H1 (cell line): ENCODE data around the gene GABRG3. TPM values are rescaled to one million over a fixed set of nuclear protein-coding genes. Genes with fewer than 3 reads are reported as not detected.

Source experiments
- ATF3 ChIP-seq: IDR thresholded peaks from 2 replicates; pipeline ENCODE4 v1.6.1; 2011; ENCODE audit warnings: low read depth, mild to moderate bottlenecking, low read length; ENCODE audit not compliant: insufficient read depth
- CEBPB ChIP-seq: IDR thresholded peaks from 2 replicates; pipeline ENCODE4 v1.6.1; 2012; ENCODE audit warnings: low read depth, low read length
- GTF2F1 ChIP-seq: IDR thresholded peaks from 2 replicates; pipeline ENCODE4 v1.6.1; 2012; ENCODE audit warnings: low read depth, low read length, improper control_type of control experiment, borderline replicate concordance
- HDAC6 ChIP-seq: IDR thresholded peaks from one replicate; pipeline ENCODE4 v1.7.1; 2012; ENCODE audit warnings: low read depth, mild to moderate bottlenecking, inconsistent platforms, low read length, moderate library complexity
- RFX5 ChIP-seq: IDR thresholded peaks from 2 replicates; pipeline ENCODE4 v1.6.1; 2011; ENCODE audit warnings: low read depth, low read length, improper control_type of control experiment, borderline replicate concordance
- TAF7 ChIP-seq: optimal IDR thresholded peaks from 2 replicates; pipeline ENCODE3; 2011; ENCODE audit warnings: low read depth, mild to moderate bottlenecking, inconsistent platforms, low read length, moderate library complexity, borderline replicate concordance
- USF2 ChIP-seq: IDR thresholded peaks from 2 replicates; pipeline ENCODE4 v1.6.1; 2011; ENCODE audit warnings: low read length, improper control_type of control experiment
- polyA plus RNA-seq, 7 experiments: library from polyadenylated mRNA; depleted of rRNA in 3 of 7; stranded (reverse) in 5 of 7; unstranded in 2 of 7; fragments of >200 nt in 5 of 7; fragments of 200-250 nt in 2 of 7; gene quantifications; 1 replicate in 5 of 7; 2 replicates in 1 of 7; 4 replicates in 1 of 7; pipeline versions ENCODE4 v1.2.1 to v1.2.3, GENCODE V29; 2011 to 2013; ENCODE audit warnings: missing spikeins in 2 of 7, mixed read lengths in 2 of 7
- total RNA-seq: library from RNA; stranded (reverse); fragmentation: NEBNext Ultra II Directional; extraction: Animal tissue kit (Norgen Biotek cat#: 25700); gene quantifications from 2 replicates; pipeline ENCODE4 v1.2.1, GENCODE V29; 2021

The GABRG3 gene
- total and polyA plus RNA-seq, 2 of the 8 experiments (the other 6 are each of a cell fraction or from before 2014, with no cell fraction given), result 0.17 to 0.80 TPM

- TF ChIP-seq ATF3 (no peak), TAF7 (no peak), RFX5 (no peak), GTF2F1 (no peak), USF2 (no peak), CEBPB (no peak), HDAC6 (no peak)
These were observed 251.5 kb downstream of the GABRG3 start (continued) for GRCh38 chr15:27222479-27222878.
